ENCODE measurements around the gene UBR4.

DNA sequence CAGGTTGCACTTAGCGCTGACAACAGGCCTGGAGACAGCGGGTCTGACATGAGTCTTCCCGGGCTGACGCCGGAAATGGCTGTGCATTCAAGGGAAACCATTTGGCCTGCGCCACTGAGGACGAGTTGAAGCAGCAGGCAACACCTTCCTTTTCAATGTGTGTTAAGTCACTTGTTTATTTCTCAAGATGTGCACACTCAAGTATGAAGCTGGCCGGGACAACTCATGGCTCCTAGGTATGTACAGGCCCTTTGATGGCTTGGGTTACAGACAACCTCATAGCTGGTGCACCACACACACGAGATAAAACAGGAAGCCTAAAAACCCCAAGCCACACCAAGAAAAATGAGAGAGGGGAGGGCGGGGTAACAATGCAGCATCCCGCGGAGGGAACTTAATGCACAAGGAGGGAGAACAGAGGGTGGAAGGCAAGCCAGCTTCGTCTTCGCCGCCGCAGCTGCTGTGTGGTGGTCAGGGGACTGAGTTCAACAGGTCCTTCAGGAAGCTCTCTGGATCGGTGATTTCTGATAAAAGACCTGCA, 135.6 kb downstream of the UBR4 start:
- TF ChIP-seq, protein P1, sequence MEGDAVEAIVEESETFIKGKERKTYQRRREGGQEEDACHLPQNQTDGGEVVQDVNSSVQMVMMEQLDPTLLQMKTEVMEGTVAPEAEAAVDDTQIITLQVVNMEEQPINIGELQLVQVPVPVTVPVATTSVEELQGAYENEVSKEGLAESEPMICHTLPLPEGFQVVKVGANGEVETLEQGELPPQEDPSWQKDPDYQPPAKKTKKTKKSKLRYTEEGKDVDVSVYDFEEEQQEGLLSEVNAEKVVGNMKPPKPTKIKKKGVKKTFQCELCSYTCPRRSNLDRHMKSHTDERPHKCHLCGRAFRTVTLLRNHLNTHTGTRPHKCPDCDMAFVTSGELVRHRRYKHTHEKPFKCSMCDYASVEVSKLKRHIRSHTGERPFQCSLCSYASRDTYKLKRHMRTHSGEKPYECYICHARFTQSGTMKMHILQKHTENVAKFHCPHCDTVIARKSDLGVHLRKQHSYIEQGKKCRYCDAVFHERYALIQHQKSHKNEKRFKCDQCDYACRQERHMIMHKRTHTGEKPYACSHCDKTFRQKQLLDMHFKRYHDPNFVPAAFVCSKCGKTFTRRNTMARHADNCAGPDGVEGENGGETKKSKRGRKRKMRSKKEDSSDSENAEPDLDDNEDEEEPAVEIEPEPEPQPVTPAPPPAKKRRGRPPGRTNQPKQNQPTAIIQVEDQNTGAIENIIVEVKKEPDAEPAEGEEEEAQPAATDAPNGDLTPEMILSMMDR (IDR thresholded peaks at IDR 0.05) = no peak
- TF ChIP-seq POLR2AphosphoS5 (IDR thresholded peaks at IDR 0.05) (no peak), POLR2A (IDR thresholded peaks at IDR 0.05) (no peak)
